Activated CD4-positive, alpha-beta T cell treated with anti-CD3 and anti-CD28 coated beads, Interleukin-2, amount 10 ng/mL, durations not matched to agents 7 days and 5 days (primary cell): Measurements from ENCODE around the gene RNU5B-1. TPM values are rescaled to one million over a fixed set of nuclear protein-coding genes. Genes with fewer than 3 reads are reported as not detected.

ENCODE experiments used
- CTCF ChIA-PET: fragments of 350-600 bp; sonication (Branson Sonifier 250); formaldehyde crosslinking; loops from one replicate; lab custom pipeline; 2021; ENCODE audit warnings: antibody characterized with exemption; lab: Charles Lee
- POLR2A ChIA-PET: fragments of 350-600 bp; sonication (Branson Sonifier 250); formaldehyde crosslinking; loops from one replicate; lab custom pipeline; 2021; ENCODE audit warnings: antibody characterized with exemption; lab: Charles Lee
- DNase-seq: peaks from one replicate; pipeline ENCODE4 v3.0.0-alpha.2; 2020
- H3K27ac Mint-ChIP-seq: one replicate; pipeline ENCODE4 v1.8.0; 2021; ENCODE audit warnings: mild to moderate bottlenecking, moderate library complexity, mixed read lengths
- H3K27me3 Mint-ChIP-seq: one replicate; pipeline ENCODE4 v1.8.0; 2021; ENCODE audit warnings: mixed read lengths
- H3K36me3 Mint-ChIP-seq: one replicate; pipeline ENCODE4 v1.8.0; 2021; ENCODE audit warnings: low read depth, mixed read lengths
- H3K4me1 Mint-ChIP-seq: one replicate; pipeline ENCODE4 v1.8.0; 2021; ENCODE audit warnings: mixed read lengths
- H3K4me3 Mint-ChIP-seq: one replicate; pipeline ENCODE4 v1.8.0; 2021; ENCODE audit warnings: mild to moderate bottlenecking, moderate library complexity, mixed read lengths
- H3K9me3 Mint-ChIP-seq: one replicate; pipeline ENCODE4 v1.8.0; 2021; ENCODE audit warnings: mixed read lengths
- total RNA-seq, 2 experiments: library from RNA; stranded (reverse); gene quantifications; one replicate each; pipeline ENCODE4 v1.2.3, GENCODE V29; 2021

RNU5B-1 gene
- total RNA-seq, 2 experiments from 2014 or later = 14.4 to 36.1 TPM

DNA sequence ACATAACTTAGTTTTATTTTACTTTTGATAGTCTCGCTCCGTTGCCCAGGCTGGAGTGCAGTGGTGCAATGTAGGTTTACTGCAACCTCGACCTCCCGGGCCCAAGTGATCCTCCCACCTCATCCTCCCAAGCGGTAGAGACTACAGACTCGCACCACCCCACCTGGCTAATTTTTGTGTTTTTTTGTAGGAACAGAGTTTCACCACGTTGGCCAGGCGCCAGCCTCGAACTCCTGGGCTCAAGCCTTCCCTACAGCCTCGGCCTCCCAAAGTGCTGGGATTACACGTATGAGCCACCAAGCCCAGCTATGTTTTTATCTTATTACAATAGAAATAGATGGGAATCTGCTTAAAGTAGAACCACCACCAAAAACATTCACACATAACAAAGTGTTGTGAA is 5.7 kb upstream of the RNU5B-1 start:
- DNase-seq = no peak

DNA sequence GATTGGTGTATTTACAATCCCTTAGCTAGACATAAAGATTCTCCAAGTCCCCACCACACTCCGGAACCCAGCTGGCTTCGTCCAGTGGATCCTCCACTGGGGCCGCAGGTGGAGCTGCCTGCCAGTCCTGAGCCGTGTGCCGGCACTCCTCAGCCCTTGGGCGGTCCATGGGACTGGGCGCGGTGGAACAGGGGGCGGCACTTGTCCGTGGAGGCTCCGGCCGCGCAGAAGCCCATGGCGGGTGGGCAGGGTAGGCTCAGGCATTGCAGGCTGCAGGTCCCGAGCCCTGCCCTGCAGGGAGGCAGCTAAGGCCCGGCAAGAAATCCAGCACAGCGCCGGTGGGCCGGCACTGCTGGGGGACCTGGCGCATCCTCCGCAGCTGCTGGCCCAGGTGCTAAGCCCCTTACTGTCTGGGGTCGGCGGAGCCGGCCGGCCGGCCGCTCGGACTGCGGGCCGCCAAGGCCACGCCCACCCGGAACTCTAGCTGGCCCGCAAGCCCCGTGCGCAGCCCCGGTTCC is 3.5 kb upstream of the RNU5B-1 start:
- POLR2A ChIA-PET = interaction anchor here (0.7 to 1.8 kb wide), 2 partner anchors 14 to 84 kb away, joined by 3 to 6 read pairs; partner anchors contain the start of gene PARP16
- CTCF ChIA-PET = interaction anchor here (1.1 to 1.6 kb wide), 2 partner anchors 18 to 115 kb away, joined by 4 to 7 read pairs; partner anchors contain the start of gene CLPX

More for the DNA sequence above, 5.7 kb upstream of the RNU5B-1 start:
- peak overlapping the region; percentile 84 for H3K4me3 Mint-ChIP-seq
- CTCF ChIA-PET = interaction anchor here (1.6 to 2.6 kb wide), 3 partner anchors 12 to 165 kb away, joined by 4 to 17 read pairs (median 8); partner anchors contain the start of genes CLPX, PARP16 and PDCD7
- POLR2A ChIA-PET = no interaction called here
- peaks cover 54% of the 10 kb centered on the region for H3K4me1 Mint-ChIP-seq
- H3K9me3 Mint-ChIP-seq = no peaks in the 10 kb centered on the region
- peak overlapping the region; percentile 98 for H3K27ac Mint-ChIP-seq
- no peaks in the 10 kb centered on the region for H3K27me3 Mint-ChIP-seq
- peaks cover 2% of the 10 kb centered on the region for H3K36me3 Mint-ChIP-seq

GRCh38 chr15:65302061-65302460 is 2.4 kb upstream of the RNU5B-1 start:
- no peaks in the 10 kb centered on the region for H3K27me3 Mint-ChIP-seq
- POLR2A ChIA-PET = no interaction called here
- H3K9me3 Mint-ChIP-seq = no peaks in the 10 kb centered on the region
- H3K36me3 Mint-ChIP-seq = peaks cover 2% of the 10 kb centered on the region
- peaks cover 60% of the 10 kb centered on the region for H3K4me1 Mint-ChIP-seq
- no peak overlapping the region for H3K4me3 Mint-ChIP-seq
- no peak for DNase-seq
- no peak overlapping the region for H3K27ac Mint-ChIP-seq
- CTCF ChIA-PET = no interaction called here

More for the DNA sequence above, 3.5 kb upstream of the RNU5B-1 start:
- no peak for DNase-seq
- peaks cover 2% of the 10 kb centered on the region for H3K36me3 Mint-ChIP-seq
- H3K27ac Mint-ChIP-seq = no peak overlapping the region
- H3K4me3 Mint-ChIP-seq = no peak overlapping the region
- H3K4me1 Mint-ChIP-seq = peaks cover 62% of the 10 kb centered on the region
- H3K9me3 Mint-ChIP-seq = no peaks in the 10 kb centered on the region
- H3K27me3 Mint-ChIP-seq = no peaks in the 10 kb centered on the region

- Mint-ChIP-seq H3K27ac (peak overlapping the region; percentile 98), H3K4me3 (peak overlapping the region; percentile 93), H3K9me3 (no peaks in the 10 kb centered on the region), H3K36me3 (peaks cover 2% of the 10 kb centered on the region), H3K27me3 (no peaks in the 10 kb centered on the region), H3K4me1 (peaks cover 46% of the 10 kb centered on the region)
- DNase-seq = no peak
- CTCF ChIA-PET = interaction anchor here (0.6 to 2.6 kb wide), 4 partner anchors 17 to 1608 kb away, joined by 3 to 12 read pairs (median 5); partner anchors contain the start of gene PARP16
- POLR2A ChIA-PET = interaction anchor here (1.0 to 1.8 kb wide), 4 partner anchors 17 to 410 kb away, joined by 4 to 23 read pairs (median 10); partner anchors contain the start of genes CLPX and PARP16
Measured at GRCh38 chr15:65303687-65304380, 643 bp upstream of the RNU5B-1 start.

- Mint-ChIP-seq H3K9me3 (no peaks in the 10 kb centered on the region), H3K36me3 (peaks cover 2% of the 10 kb centered on the region), H3K27me3 (no peaks in the 10 kb centered on the region), H3K27ac (peak overlapping the region; percentile 98), H3K4me1 (peaks cover 36% of the 10 kb centered on the region), H3K4me3 (peak overlapping the region; percentile 93)
- DNase-seq = no peak
- ChIA-PET CTCF (interaction anchor here (0.6 to 2.6 kb wide), 10 partner anchors 14 to 532 kb away, joined by 3 to 12 read pairs (median 4); partner anchors contain the start of gene PARP16), POLR2A (interaction anchor here (0.5 to 1.8 kb wide), 18 partner anchors 8 to 1246 kb away, joined by 3 to 23 read pairs (median 4); partner anchors contain the start of genes CLPX, PARP16, PDCD7 and RAB11A)
Measured at GRCh38 chr15:65305150-65305758, 777 bp downstream of the RNU5B-1 start.

DNA sequence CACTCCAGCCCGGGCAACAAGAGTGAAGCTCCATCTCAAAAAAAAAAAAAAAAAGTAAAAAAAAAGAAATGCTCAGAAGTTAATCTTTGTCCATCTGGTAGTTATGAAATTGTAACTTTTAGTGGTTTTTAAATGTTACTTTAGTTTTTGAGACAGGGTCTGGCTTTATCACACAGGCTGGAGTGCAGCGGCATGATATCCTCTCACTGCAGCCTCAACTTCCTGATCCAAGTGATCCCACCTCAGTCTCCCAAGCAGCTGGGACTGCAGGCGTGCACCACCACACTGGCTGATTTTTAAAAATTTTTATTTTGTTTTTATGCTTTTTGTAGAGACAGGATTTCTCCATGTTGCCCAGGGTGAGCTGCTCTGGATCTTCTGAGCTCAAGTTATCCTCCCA is 1.3 kb downstream of the RNU5B-1 start:
- POLR2A ChIA-PET = no interaction called here
- H3K36me3 Mint-ChIP-seq = no peaks in the 10 kb centered on the region
- CTCF ChIA-PET = interaction anchor here (0.6 to 2.6 kb wide), 3 partner anchors 79 to 532 kb away, joined by 3 to 6 read pairs (median 6); no protein-coding TSS in a partner anchor
- no peak overlapping the region for H3K4me3 Mint-ChIP-seq
- H3K4me1 Mint-ChIP-seq = peaks cover 30% of the 10 kb centered on the region
- H3K27ac Mint-ChIP-seq = no peak overlapping the region
- H3K9me3 Mint-ChIP-seq = no peaks in the 10 kb centered on the region
- DNase-seq = no peak
- no peaks in the 10 kb centered on the region for H3K27me3 Mint-ChIP-seq

DNA sequence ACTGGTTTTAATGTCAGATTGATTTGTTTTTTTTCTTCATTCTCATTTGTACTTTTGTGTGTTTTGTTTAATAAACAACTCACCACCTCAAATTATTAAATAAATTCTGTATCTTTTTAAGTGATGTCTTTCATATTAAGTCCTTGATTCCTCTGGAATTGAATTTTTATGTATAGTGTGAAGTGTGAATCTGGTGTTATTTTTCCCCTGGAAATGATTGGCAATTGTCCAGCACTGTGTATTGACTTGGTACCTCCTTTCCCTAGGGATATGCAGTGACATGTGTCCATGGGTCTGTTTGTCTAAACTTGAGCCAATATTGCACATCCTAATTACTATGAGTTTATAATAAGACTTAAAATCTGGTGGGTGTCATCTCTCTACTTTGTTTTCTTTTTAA is 2.1 kb downstream of the RNU5B-1 start:
- Mint-ChIP-seq H3K4me1 (peaks cover 30% of the 10 kb centered on the region), H3K9me3 (no peaks in the 10 kb centered on the region), H3K27ac (no peak overlapping the region), H3K27me3 (no peaks in the 10 kb centered on the region), H3K36me3 (no peaks in the 10 kb centered on the region), H3K4me3 (no peak overlapping the region)
- POLR2A ChIA-PET = no interaction called here
- no peak for DNase-seq
- CTCF ChIA-PET = interaction anchor here (2.6 kb wide), 1 partner anchor 79 kb away, joined by 6 read pairs; no protein-coding TSS in a partner anchor

DNA sequence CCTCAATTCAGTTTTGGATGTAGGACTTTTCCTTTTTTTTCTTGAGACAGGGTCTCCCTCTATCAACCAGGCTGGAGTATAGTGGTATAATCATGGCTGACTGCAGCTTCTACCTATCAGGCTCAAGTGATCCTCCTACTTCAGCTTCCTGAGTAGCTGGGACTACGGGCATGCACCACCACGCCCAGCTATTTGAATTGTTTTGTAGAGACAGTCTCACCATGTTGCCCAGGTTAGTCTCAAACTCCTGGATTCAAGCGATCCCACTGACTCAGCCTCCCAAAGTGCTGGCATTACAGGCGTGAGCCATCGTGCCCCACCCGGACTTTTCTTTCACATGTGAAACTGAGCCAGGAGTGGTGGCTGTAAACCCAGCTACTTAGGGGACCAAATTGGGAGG is 3.5 kb downstream of the RNU5B-1 start:
- POLR2A ChIA-PET = no interaction called here
- CTCF ChIA-PET = interaction anchor here (0.7 to 1.3 kb wide), 3 partner anchors 10 to 92 kb away, joined by 3 to 5 read pairs (median 3); no protein-coding TSS in a partner anchor
- H3K4me1 Mint-ChIP-seq = peaks cover 28% of the 10 kb centered on the region
- no peaks in the 10 kb centered on the region for H3K36me3 Mint-ChIP-seq
- no peaks in the 10 kb centered on the region for H3K9me3 Mint-ChIP-seq
- H3K27me3 Mint-ChIP-seq = peaks cover 4% of the 10 kb centered on the region
- no peak for DNase-seq
- no peak overlapping the region for H3K27ac Mint-ChIP-seq
- no peak overlapping the region for H3K4me3 Mint-ChIP-seq

GRCh38 chr15:65309882-65310418 is 5.5 kb downstream of the RNU5B-1 start:
- H3K27ac Mint-ChIP-seq = no peak overlapping the region
- peaks cover 13% of the 10 kb centered on the region for H3K4me1 Mint-ChIP-seq
- no peak overlapping the region for H3K4me3 Mint-ChIP-seq
- H3K27me3 Mint-ChIP-seq = peaks cover 4% of the 10 kb centered on the region
- no peaks in the 10 kb centered on the region for H3K36me3 Mint-ChIP-seq
- POLR2A ChIA-PET = no interaction called here
- no peak for DNase-seq
- no peaks in the 10 kb centered on the region for H3K9me3 Mint-ChIP-seq
- CTCF ChIA-PET = interaction anchor here (0.5 to 1.7 kb wide), 3 partner anchors 9 to 1313 kb away, joined by 3 to 5 read pairs (median 5); no protein-coding TSS in a partner anchor

DNA sequence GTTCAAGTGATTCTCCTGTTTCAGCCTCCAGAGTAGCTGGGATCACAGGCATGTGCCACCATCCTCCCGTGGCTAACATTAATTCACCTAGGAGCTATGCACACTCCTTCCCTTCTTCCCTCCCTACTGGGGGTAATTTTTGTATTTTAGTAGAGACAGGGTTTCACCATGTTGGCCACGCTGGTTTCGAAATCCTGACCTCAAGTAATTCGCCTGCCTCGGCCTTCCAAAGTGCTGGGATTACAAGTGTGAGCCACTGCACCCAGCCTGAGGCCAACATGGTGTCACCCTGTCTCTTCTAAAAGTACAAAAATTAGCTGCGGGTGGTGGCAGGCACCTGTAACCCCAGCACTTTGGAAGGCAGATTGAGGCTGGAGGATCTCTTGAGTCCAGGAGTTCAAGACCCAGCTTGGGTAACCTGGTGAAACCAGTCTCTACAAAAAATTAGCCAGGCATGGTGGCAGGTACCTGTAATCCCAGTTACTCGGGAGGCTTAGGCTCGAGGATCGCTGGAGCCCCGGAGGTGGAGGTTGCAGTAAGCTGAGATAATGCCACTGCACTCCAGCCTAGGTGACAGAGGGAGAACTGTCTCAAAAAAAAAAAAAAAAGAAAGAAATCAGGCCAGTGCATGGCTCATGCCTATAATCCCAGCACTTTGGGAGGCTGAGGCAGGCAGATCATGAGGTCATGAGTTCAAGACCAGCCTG is 6.1 kb downstream of the RNU5B-1 start:
- H3K27ac Mint-ChIP-seq = no peak overlapping the region
- no peak overlapping the region for H3K4me3 Mint-ChIP-seq
- H3K9me3 Mint-ChIP-seq = no peaks in the 10 kb centered on the region
- peaks cover 8% of the 10 kb centered on the region for H3K4me1 Mint-ChIP-seq
- DNase-seq = no peak
- CTCF ChIA-PET = interaction anchor here (0.5 to 1.0 kb wide), 2 partner anchors 8 to 1313 kb away, joined by 3 to 5 read pairs; no protein-coding TSS in a partner anchor
- H3K36me3 Mint-ChIP-seq = no peaks in the 10 kb centered on the region
- H3K27me3 Mint-ChIP-seq = peaks cover 4% of the 10 kb centered on the region
- POLR2A ChIA-PET = no interaction called here

GRCh38 chr15:65311760-65312159 is 7.3 kb downstream of the RNU5B-1 start:
- Mint-ChIP-seq H3K36me3 (no peaks in the 10 kb centered on the region), H3K4me1 (no peaks in the 10 kb centered on the region), H3K27me3 (peaks cover 4% of the 10 kb centered on the region), H3K9me3 (no peaks in the 10 kb centered on the region), H3K27ac (no peak overlapping the region), H3K4me3 (no peak overlapping the region)
- CTCF ChIA-PET = no interaction called here
- POLR2A ChIA-PET = no interaction called here
- DNase-seq = no peak
